WI38 (cell line): ENCODE results near the gene SATB1.

ENCODE experiments used
- H3K4me3 ChIP-seq: 2 replicates; pipeline ENCODE4 v1.5.1; 2011; ENCODE audit warnings: low read depth, mild to moderate bottlenecking, control low read depth, low read length
- CTCF ChIP-seq: IDR thresholded peaks from 2 replicates; pipeline ENCODE4 v1.5.1; 2012; ENCODE audit warnings: low read depth, mild to moderate bottlenecking, control low read depth, low read length

Gene SATB1

DNA sequence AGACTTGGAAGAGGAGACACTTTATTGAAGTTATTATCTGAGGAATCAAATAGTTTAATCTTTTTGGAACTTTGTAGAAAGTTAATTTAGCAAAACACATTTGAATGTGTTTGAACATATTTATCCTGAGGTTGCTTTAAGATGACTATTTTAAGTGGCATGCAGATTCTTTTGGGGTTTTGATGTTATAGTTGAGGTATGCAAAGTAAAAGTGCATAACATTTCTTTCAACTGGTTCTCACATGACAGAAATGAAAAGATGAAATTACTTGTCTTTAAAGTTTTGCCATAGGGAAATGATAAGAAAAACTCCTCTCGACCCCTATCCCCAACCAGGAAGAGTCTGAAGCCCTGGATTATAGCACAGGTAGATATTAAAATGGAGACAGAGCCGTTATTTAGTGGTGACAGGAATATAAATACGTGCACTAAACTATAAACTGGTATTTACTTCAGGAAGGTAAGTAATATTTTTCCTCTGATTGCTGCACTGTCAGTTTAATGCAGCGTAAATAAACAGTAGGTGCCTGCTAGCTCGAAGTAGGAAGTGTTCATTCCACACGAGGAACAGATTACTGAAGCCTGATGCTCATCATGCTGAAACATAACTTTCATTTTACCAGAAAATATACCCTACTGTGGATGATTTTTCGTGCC, 15.1 kb upstream of the SATB1 start:
- no peak overlapping the region for H3K4me3 ChIP-seq
- no peak for TF ChIP-seq CTCF

- no peak for TF ChIP-seq CTCF
- H3K4me3 ChIP-seq: no peak overlapping the region
Observed at GRCh38 chr3:18439281-18439680, 14.1 kb upstream of the SATB1 start.

- no peak for TF ChIP-seq CTCF
- no peak overlapping the region for H3K4me3 ChIP-seq
Observed at GRCh38 chr3:18438586-18438985, 13.4 kb upstream of the SATB1 start.

- no peak overlapping the region for H3K4me3 ChIP-seq
- no peak for TF ChIP-seq CTCF
Observed at GRCh38 chr3:18436213-18436612, 11.1 kb upstream of the SATB1 start.

DNA sequence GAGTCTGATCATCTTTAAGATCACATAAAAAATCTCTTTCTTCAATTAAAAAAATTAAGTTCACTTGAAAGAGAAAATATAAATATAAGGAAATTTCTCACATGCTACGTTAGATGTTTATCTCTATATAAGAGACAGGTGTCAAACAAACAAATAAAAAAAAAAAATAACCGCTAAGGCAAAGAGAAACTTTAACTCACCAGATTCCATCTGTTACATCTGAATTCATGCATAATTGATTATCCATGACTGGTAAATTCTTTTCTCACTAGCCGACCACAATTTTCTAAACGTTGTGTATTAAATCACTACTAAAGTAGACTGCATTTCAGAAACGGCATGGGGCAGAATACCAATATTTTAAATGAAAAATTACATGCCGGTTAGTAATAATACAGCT, 9.6 kb upstream of the SATB1 start:
- H3K4me3 ChIP-seq: no peak overlapping the region
- TF ChIP-seq CTCF: no peak

DNA sequence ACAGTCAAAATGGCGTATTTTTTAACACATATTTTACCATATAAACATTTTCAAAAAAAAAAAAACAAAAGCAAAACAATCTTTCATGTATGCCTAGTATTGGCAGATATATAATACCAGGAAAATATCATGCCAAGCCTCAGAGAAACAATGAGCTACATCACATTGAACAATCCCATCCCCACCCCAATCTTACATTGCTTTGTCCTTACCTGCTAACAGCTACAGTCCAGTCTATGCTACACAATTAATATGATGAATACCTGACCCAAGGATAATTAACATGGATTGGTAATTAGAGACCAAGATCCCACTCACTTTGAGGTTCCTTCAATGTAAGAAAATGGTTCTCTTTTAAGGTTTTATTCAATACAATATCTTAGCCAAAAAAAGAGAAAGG, 7.6 kb upstream of the SATB1 start:
- no peak for TF ChIP-seq CTCF
- no peak overlapping the region for H3K4me3 ChIP-seq

DNA sequence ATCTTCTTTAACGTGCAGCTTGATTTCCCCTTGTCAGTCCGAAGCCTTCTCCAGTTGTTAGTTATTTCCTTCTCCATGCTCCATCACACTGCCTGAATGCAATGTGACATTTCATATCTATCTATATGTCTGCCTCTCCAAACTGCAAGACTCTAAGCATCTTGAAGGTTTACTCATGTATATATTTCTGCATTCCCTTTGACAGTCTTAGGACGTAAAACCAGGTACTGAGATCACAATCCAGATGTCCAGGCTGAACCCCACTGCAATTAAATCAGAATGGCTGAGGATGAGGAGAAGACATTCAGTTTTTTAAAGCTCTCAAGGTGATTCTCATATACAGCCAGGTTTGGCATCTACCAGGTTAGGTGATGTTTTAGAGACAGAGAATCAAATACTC, 6.1 kb upstream of the SATB1 start:
- TF ChIP-seq CTCF: no peak
- no peak overlapping the region for H3K4me3 ChIP-seq
